ENCODE measurements around the gene SH3GLB2.

DNA sequence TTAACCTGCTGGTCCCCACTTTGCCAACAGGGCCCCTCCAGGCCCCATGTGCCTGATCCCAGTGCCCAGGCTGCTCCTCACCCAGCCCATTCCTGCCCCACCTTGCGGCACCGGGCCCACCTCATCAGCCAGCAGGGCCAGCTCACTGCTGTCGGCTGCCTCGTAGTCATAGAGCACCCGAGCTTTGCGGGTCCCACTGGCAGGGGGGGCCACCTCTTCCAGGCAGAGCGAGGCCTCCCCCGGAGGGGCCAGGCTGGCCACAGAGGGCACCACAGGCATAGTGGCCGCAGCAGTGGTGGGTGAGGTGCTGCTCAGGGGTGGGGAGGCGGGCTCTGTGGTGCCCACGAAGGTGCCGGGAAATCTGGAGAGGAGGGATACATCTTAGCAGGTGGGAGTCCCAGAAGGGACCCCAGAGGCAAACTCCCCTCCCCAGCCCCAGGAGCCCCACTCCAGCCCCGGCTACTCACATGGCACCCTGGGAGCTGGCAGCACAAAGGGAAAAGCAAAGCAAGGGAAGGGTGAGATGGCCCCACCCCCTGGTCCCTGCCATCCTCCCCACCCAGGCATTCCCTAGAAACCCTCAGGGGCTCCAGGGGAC, 19.0 kb downstream of the SH3GLB2 start:
- TF ChIP-seq, protein P1, sequence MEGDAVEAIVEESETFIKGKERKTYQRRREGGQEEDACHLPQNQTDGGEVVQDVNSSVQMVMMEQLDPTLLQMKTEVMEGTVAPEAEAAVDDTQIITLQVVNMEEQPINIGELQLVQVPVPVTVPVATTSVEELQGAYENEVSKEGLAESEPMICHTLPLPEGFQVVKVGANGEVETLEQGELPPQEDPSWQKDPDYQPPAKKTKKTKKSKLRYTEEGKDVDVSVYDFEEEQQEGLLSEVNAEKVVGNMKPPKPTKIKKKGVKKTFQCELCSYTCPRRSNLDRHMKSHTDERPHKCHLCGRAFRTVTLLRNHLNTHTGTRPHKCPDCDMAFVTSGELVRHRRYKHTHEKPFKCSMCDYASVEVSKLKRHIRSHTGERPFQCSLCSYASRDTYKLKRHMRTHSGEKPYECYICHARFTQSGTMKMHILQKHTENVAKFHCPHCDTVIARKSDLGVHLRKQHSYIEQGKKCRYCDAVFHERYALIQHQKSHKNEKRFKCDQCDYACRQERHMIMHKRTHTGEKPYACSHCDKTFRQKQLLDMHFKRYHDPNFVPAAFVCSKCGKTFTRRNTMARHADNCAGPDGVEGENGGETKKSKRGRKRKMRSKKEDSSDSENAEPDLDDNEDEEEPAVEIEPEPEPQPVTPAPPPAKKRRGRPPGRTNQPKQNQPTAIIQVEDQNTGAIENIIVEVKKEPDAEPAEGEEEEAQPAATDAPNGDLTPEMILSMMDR (IDR thresholded peaks at IDR 0.05) = no peak
- TF ChIP-seq POLR2A (IDR thresholded peaks at IDR 0.05) = no peak

All from testis (tissue), 2 donors.